Measurements from ENCODE around the gene CYB561A3. TPM values are rescaled to one million over a fixed set of nuclear protein-coding genes. Genes with fewer than 3 reads are reported as not detected.

CYB561A3 gene
- total RNA-seq, 6 experiments from 2014 or later, result 38.7 to 52.8 (median 46.7) TPM

DNA sequence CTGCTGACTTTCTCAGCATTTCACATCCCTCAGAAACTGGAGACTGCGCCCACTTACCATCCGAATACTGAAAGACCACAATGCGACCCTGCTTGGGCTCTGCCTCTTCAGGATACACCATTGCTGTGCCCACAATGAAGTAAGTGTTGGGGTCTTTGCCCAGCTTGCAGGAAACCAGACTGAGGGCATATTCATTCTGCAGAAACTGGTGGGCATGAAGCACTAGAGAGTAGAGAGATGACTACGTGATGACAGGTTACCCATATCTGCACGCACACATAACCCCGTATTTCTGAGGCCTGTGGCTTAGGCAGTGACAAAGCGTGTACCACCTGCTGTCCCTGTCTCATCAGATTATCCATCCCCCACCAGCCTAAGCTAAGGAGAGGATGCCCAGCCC lies 51.9 kb downstream of the CYB561A3 start:
- Mint-ChIP-seq H3K4me3 (no peak overlapping the region), H3K27me3 (ENCODE audit: insufficient read depth) (no peaks in the 10 kb centered on the region), H3K27ac (no peak overlapping the region), H3K9me3 (no peaks in the 10 kb centered on the region), H3K36me3 (ENCODE audit: low read depth) (peaks cover 5% of the 10 kb centered on the region), H3K4me1 (ENCODE audit: low read depth) (no peaks in the 10 kb centered on the region)
- DNase-seq, result no peak
- TF ChIP-seq, protein P1, sequence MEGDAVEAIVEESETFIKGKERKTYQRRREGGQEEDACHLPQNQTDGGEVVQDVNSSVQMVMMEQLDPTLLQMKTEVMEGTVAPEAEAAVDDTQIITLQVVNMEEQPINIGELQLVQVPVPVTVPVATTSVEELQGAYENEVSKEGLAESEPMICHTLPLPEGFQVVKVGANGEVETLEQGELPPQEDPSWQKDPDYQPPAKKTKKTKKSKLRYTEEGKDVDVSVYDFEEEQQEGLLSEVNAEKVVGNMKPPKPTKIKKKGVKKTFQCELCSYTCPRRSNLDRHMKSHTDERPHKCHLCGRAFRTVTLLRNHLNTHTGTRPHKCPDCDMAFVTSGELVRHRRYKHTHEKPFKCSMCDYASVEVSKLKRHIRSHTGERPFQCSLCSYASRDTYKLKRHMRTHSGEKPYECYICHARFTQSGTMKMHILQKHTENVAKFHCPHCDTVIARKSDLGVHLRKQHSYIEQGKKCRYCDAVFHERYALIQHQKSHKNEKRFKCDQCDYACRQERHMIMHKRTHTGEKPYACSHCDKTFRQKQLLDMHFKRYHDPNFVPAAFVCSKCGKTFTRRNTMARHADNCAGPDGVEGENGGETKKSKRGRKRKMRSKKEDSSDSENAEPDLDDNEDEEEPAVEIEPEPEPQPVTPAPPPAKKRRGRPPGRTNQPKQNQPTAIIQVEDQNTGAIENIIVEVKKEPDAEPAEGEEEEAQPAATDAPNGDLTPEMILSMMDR (IDR thresholded peaks at IDR 0.05), result no peak

DNA sequence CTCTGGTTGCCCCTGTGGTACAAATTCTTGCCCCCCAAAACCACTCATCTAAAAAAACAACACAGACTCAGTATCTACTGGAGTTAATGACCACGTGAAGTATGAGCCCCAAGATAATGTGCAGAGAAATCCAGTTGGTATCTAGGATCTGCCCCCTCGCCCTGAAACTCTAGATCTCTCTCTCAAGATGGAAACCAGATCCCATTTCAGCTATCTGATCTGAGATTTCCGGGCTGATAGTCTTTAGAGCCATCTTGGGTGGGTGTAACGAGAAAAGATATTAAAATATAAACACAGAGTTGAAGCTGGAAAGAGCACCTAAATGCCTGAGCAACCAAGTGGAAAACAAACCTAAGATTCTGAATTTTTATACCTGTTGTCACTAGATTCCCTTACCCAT lies 52.5 kb downstream of the CYB561A3 start:
- no peaks in the 10 kb centered on the region for H3K9me3 Mint-ChIP-seq
- no peak for DNase-seq
- no peaks in the 10 kb centered on the region; the same call in 1 of the 2 replicates for H3K27me3 Mint-ChIP-seq (ENCODE audit: insufficient read depth)
- no peaks in the 10 kb centered on the region for H3K4me1 Mint-ChIP-seq (ENCODE audit: low read depth)
- no peak overlapping the region for H3K4me3 Mint-ChIP-seq
- TF ChIP-seq, protein P1 (IDR thresholded peaks at IDR 0.05), result no peak
- peaks cover 5% of the 10 kb centered on the region for H3K36me3 Mint-ChIP-seq (ENCODE audit: low read depth)
- H3K27ac Mint-ChIP-seq, result no peak overlapping the region

DNA sequence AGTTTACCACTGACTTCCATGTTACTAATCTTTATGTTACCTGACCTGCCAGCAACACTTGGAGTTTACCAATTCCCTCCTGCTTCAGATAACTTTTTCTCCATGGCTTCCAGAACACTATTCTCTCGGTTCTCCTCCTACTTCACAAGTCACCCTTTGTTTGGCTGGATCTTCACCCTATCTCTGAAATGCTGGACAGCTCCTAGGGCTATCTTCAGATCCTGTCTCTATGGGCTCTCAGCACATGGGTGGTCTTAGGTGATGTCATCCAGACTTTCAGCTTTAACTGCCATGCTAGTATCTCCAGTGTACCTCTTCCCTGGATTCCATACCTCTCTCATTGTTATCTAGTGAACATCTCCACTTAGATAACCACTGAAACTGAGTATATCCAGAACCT lies 54.3 kb downstream of the CYB561A3 start:
- no peaks in the 10 kb centered on the region for H3K9me3 Mint-ChIP-seq
- peaks cover 6% of the 10 kb centered on the region; the same call in 1 of the 2 replicates for H3K36me3 Mint-ChIP-seq (ENCODE audit: low read depth)
- TF ChIP-seq, protein P1 (IDR thresholded peaks at IDR 0.05), result no peak
- no peak for DNase-seq
- H3K4me3 Mint-ChIP-seq, result no peak overlapping the region
- H3K4me1 Mint-ChIP-seq (ENCODE audit: low read depth), result no peaks in the 10 kb centered on the region
- no peaks in the 10 kb centered on the region; the same call in 1 of the 2 replicates for H3K27me3 Mint-ChIP-seq (ENCODE audit: insufficient read depth)
- H3K27ac Mint-ChIP-seq, result no peak overlapping the region

DNA sequence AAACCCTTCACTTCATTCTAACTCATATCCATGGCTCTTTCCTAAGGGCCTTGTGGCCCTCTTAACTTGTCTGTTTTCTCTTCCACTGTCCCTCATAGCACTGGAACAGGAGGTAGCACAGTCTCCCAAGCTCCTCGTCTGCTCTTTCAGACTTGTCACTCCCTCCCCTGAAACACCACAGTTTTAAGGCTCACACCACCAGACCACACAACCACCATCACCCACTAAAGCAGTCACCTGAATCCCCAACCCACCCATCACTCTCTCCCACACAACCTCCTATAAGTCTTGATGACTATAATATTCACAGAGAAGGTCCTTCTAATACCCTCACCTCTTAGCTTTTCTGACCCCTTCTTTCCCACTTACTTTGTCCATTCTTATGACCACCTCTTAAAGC lies 55.5 kb downstream of the CYB561A3 start:
- Mint-ChIP-seq H3K4me1 (ENCODE audit: low read depth) (no peaks in the 10 kb centered on the region), H3K36me3 (ENCODE audit: low read depth) (peaks cover 16% of the 10 kb centered on the region), H3K27me3 (ENCODE audit: insufficient read depth) (no peaks in the 10 kb centered on the region; the same call in 1 of the 2 replicates), H3K27ac (no peak overlapping the region), H3K9me3 (no peaks in the 10 kb centered on the region), H3K4me3 (no peak overlapping the region)
- DNase-seq, result no peak
- TF ChIP-seq, protein P1 (IDR thresholded peaks at IDR 0.05), result no peak

DNA sequence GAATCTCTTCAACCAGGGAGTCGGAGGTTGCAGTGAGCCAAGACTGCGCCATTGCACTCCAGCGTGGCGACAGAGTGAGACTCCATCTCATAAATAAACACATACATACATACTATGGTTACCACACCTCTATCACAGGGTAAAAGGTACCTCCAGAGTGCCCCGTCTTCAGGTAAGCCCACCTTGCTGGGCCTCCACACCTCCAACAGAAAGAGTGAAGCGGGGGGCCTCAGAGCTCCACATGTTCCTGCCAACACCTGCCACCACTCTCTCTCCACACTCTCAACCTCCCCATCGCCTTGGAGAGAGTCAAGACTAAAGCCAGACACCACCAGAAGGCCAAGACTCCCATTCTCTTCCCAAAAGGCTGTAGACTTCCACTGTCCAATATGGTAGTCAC lies 56.3 kb downstream of the CYB561A3 start:
- no peaks in the 10 kb centered on the region for H3K4me1 Mint-ChIP-seq (ENCODE audit: low read depth)
- peaks cover under 1% of the 10 kb centered on the region; the same call in 1 of the 2 replicates for H3K27me3 Mint-ChIP-seq (ENCODE audit: insufficient read depth)
- TF ChIP-seq, protein P1 (IDR thresholded peaks at IDR 0.05), result no peak
- H3K36me3 Mint-ChIP-seq (ENCODE audit: low read depth), result peaks cover 24% of the 10 kb centered on the region
- H3K4me3 Mint-ChIP-seq, result no peak overlapping the region
- no peak for DNase-seq
- H3K27ac Mint-ChIP-seq, result no peak overlapping the region
- H3K9me3 Mint-ChIP-seq, result no peaks in the 10 kb centered on the region

DNA sequence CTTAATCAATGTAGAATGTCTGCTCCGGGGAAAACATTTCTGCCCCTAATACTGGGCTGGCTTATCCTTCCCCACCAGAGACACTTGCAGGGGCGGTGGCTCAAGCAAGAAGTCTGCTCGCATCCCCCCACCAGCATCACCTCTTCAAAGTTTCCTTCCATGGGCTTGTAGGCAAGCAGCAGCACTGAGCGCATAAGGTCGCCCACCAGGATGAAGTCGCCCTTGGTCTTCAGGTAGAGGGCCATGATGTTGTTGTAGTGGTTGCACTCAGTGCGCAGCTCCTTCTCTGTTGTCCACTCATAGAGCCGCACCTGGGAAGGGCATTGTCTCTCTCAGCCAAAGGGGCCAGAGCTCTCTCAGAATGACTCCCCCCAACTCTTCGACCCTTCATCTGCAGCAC lies 58.0 kb downstream of the CYB561A3 start:
- no peaks in the 10 kb centered on the region for H3K9me3 Mint-ChIP-seq
- TF ChIP-seq, protein P1 (IDR thresholded peaks at IDR 0.05), result no peak
- no peak overlapping the region for H3K4me3 Mint-ChIP-seq
- H3K4me1 Mint-ChIP-seq (ENCODE audit: low read depth), result peaks cover 7% of the 10 kb centered on the region
- no peak overlapping the region for H3K27ac Mint-ChIP-seq
- peaks cover 34% of the 10 kb centered on the region for H3K36me3 Mint-ChIP-seq (ENCODE audit: low read depth)
- peaks cover 4% of the 10 kb centered on the region; the same call in 1 of the 2 replicates for H3K27me3 Mint-ChIP-seq (ENCODE audit: insufficient read depth)
- DNase-seq, result no peak
